NCI-H128 (cell line): ENCODE data around the gene FANCG.

Experiments used
- DNase-seq: peaks from one replicate; lab custom pipeline; 2025; ENCODE audit not compliant: unreplicated experiment; lab: John Stamatoyannopoulos, UW

Gene FANCG

GRCh38 chr9:35026671-35027070 lies 53.1 kb downstream of the FANCG start:
- DNase-seq = no peak
